HCT116 (cell line): ENCODE results near the gene SCGB3A1. TPM values are rescaled to one million over a fixed set of nuclear protein-coding genes. Genes with fewer than 3 reads are reported as not detected.

Source experiments
- ATAC-seq: fragments of 200-7000 bp; cut with Tn5 transposase; 2 replicates; pipeline ENCODE4 v1.9.1; 2020; ENCODE audit warnings: mild to moderate bottlenecking, moderate library complexity
- BruUV-seq: library from RNA; stranded (reverse); fragments of 400-500 nt; replicated peaks from 2 replicates; lab custom pipeline; 2021; lab: Mats Ljungman, UMichigan
- CTCF ChIA-PET: fragments of 300-600 bp; sonication (Branson Sonifier 250); formaldehyde crosslinking; loops from one replicate; lab custom pipeline; 2021; ENCODE audit warnings: antibody characterized with exemption; lab: Charles Lee
- POLR2A ChIA-PET: fragments of 300-600, 350-600 bp; sonication (Branson Sonifier 250); formaldehyde crosslinking; loops from one replicate; lab custom pipeline; 2021; ENCODE audit warnings: antibody characterized with exemption; lab: Charles Lee
- RAD21 ChIA-PET, 2 experiments: fragments of 300-600 bp; sonication (Branson Sonifier 250); formaldehyde crosslinking; loops; one replicate each; lab custom pipeline; 2023; ENCODE audit warnings: low total read pairs in 2 of 2; ENCODE audit not compliant: uncharacterized antibody in 2 of 2, unreplicated experiment in 2 of 2, low non-redundant PET in 1 of 2; lab: Charles Lee
- DNase-seq: peaks from one replicate; pipeline ENCODE4 v3.0.0-alpha.2; 2010; ENCODE audit warnings: low read depth, low spot score
- H2AFZ ChIP-seq: fragments of 200-600 bp; shearing (Covaris generic), sonication (generic); 2 replicates; pipeline ENCODE4 v1.6.1; 2017; ENCODE audit warnings: low read depth, mixed run types, mixed read lengths, antibody characterized with exemption, low read length; ENCODE audit not compliant: poor library complexity, severe bottlenecking
- H3K27ac ChIP-seq: 2 replicates; pipeline ENCODE4 v1.5.1; 2012; ENCODE audit warnings: low read depth, low read length
- H3K27me3 ChIP-seq: fragments of 200-600 bp; sonication (generic); 2 replicates; pipeline ENCODE4 v1.6.1; 2016; ENCODE audit warnings: mixed run types, low read length, mixed read lengths; ENCODE audit not compliant: insufficient read depth
- H3K36me3 ChIP-seq, 2 experiments: fragments of 200-500 bp in 1 of 2; fragments of 200-600 bp in 1 of 2; sonication (Bioruptor generic) in 1 of 2; sonication (generic) in 1 of 2; 2 replicates each; pipeline versions ENCODE4 v1.5.1 to v1.6.1; 2014 to 2016; ENCODE audit warnings: low read length in 2 of 2, inconsistent platforms in 1 of 2, mixed read lengths in 1 of 2, mixed run types in 1 of 2; ENCODE audit not compliant: insufficient read depth in 2 of 2, control insufficient read depth in 1 of 2
- H3K4me1 ChIP-seq, 2 experiments: fragments of 200-600 bp in 1 of 2; sonication (generic) in 1 of 2; 2 replicates each; pipeline versions ENCODE4 v1.5.1 to v1.6.1; 2012 to 2017; ENCODE audit warnings: low read length in 2 of 2, inconsistent platforms in 1 of 2, mild to moderate bottlenecking in 1 of 2, mixed read lengths in 1 of 2, mixed run types in 1 of 2, moderate library complexity in 1 of 2; ENCODE audit not compliant: insufficient read depth in 2 of 2, control insufficient read depth in 1 of 2
- H3K4me2 ChIP-seq: fragments of 200-600 bp; sonication (generic); 2 replicates; pipeline ENCODE4 v1.6.1; 2017; ENCODE audit warnings: mixed run types, low read length, mixed read lengths
- H3K4me3 ChIP-seq, 2 experiments: fragments of 200-600 bp in 1 of 2; sonication (generic) in 1 of 2; replicated peaks in 1 of 2; 2 replicates each; pipeline ENCODE4 v1.5.1; 2011 to 2016; ENCODE audit warnings: low read length in 2 of 2, control low read depth in 1 of 2, low read depth in 1 of 2, mild to moderate bottlenecking in 1 of 2, mixed read lengths in 1 of 2, mixed run types in 1 of 2
- H3K79me2 ChIP-seq: fragments of 200-600 bp; sonication (generic); 2 replicates; pipeline ENCODE4 v1.6.1; 2017; ENCODE audit warnings: mild to moderate bottlenecking, mixed run types, low read length, moderate library complexity, mixed read lengths; ENCODE audit not compliant: insufficient read depth
- H3K9ac ChIP-seq: fragments of 200-600 bp; sonication (generic); 2 replicates; pipeline ENCODE4 v1.6.1; 2016; ENCODE audit warnings: low read length, mixed read lengths
- H3K9me2 ChIP-seq: fragments of 200-600 bp; sonication (generic), shearing (Covaris generic); 2 replicates; pipeline ENCODE4 v1.6.1; 2017; ENCODE audit warnings: mixed run types, mild to moderate bottlenecking, moderate library complexity; ENCODE audit not compliant: insufficient read depth
- H3K9me3 ChIP-seq, 2 experiments: fragments of 200-500 bp in 1 of 2; fragments of 200-600 bp in 1 of 2; sonication (Bioruptor generic) in 1 of 2; sonication (generic) in 1 of 2; 2 replicates each; pipeline ENCODE4 v1.6.1; 2014 to 2017; ENCODE audit warnings: low read length in 2 of 2, mixed read lengths in 2 of 2, inconsistent platforms in 1 of 2, low read depth in 1 of 2, mild to moderate bottlenecking in 1 of 2, mixed run types in 1 of 2, moderate library complexity in 1 of 2; ENCODE audit not compliant: control insufficient read depth in 1 of 2, insufficient read depth in 1 of 2
- H4K20me1 ChIP-seq: fragments of 200-600 bp; sonication (generic), shearing (Covaris generic); 2 replicates; pipeline ENCODE4 v1.6.1; 2017; ENCODE audit warnings: mixed run types, mild to moderate bottlenecking, moderate library complexity; ENCODE audit not compliant: insufficient read depth
- CBX3 ChIP-seq: IDR thresholded peaks from 2 replicates; pipeline ENCODE4 v1.6.1; 2012; ENCODE audit warnings: low read depth
- CEBPB ChIP-seq: IDR thresholded peaks from 2 replicates; pipeline ENCODE4 v1.6.1; 2012; ENCODE audit warnings: low read depth
- CTCF ChIP-seq, 3 experiments: fragments of 200-600 bp in 1 of 3; sonication (generic) in 1 of 3; IDR thresholded peaks in 2 of 3; conservative IDR thresholded peaks in 1 of 3; 2 replicates each; pipeline ENCODE4 v1.5.1; 2012 to 2017; ENCODE audit warnings: low read depth in 2 of 3, low read length in 2 of 3, antibody characterized with exemption in 1 of 3, borderline replicate concordance in 1 of 3, control low read depth in 1 of 3, mild to moderate bottlenecking in 1 of 3, mixed read lengths in 1 of 3, mixed run types in 1 of 3, moderate library complexity in 1 of 3; ENCODE audit not compliant: insufficient read depth in 1 of 3
- FOSL1 ChIP-seq: IDR thresholded peaks from 2 replicates; pipeline ENCODE4 v1.6.1; 2012; ENCODE audit warnings: low read depth
- JUND ChIP-seq: IDR thresholded peaks from 2 replicates; pipeline ENCODE4 v1.6.1; 2012
- MAX ChIP-seq: IDR thresholded peaks from 2 replicates; pipeline ENCODE4 v1.6.1; 2012
- POLR2A ChIP-seq: IDR thresholded peaks from 2 replicates; pipeline ENCODE4 v1.7.0; 2011; ENCODE audit warnings: borderline replicate concordance; ENCODE audit not compliant: insufficient read depth, insufficient read length; ENCODE audit errors: extremely low read depth
- POLR2AphosphoS5 ChIP-seq: IDR thresholded peaks from 2 replicates; pipeline ENCODE4 v1.6.1; 2011; ENCODE audit warnings: mild to moderate bottlenecking, low read depth, low read length, moderate library complexity
- REST ChIP-seq: IDR thresholded peaks from 2 replicates; pipeline ENCODE4 v1.6.1; 2012; ENCODE audit warnings: low read depth
- SRF ChIP-seq: IDR thresholded peaks from 2 replicates; pipeline ENCODE4 v1.6.1; 2012; ENCODE audit warnings: low read depth
- YY1 ChIP-seq: IDR thresholded peaks from 2 replicates; pipeline ENCODE4 v1.6.1; 2011; ENCODE audit warnings: low read length, low read depth, moderate library complexity, mild to moderate bottlenecking; ENCODE audit not compliant: insufficient replicate concordance; ENCODE audit errors: extremely low read depth
- ZBTB33 ChIP-seq: IDR thresholded peaks from 2 replicates; pipeline ENCODE4 v1.6.1; 2011; ENCODE audit warnings: mild to moderate bottlenecking, low read length, moderate library complexity; ENCODE audit not compliant: insufficient replicate concordance; ENCODE audit errors: extremely low read depth
- ZNF274 ChIP-seq: fragments of 200-500 bp; sonication (Bioruptor generic); IDR thresholded peaks from 2 replicates; pipeline ENCODE4 v1.6.1; 2014; ENCODE audit warnings: mild to moderate bottlenecking, low read depth, low read length, inconsistent platforms
- intact Hi-C: fragments of 100-400 bp; cut with micrococcal nuclease; formaldehyde crosslinking; loops from 2 replicates; pipeline ENCODE4 v1.10.0; 2022
- total RNA-seq: library from RNA; stranded (reverse); gene quantifications from one replicate; pipeline ENCODE4 v1.2.1, GENCODE V29; 2021; ENCODE audit not compliant: unreplicated experiment

Gene SCGB3A1
- total RNA-seq, 1 experiment from 2014 or later: not detected

- ATAC-seq: no peak
- H3K4me2 ChIP-seq: no peak overlapping the region
- H3K79me2 ChIP-seq: no peaks in the 10 kb centered on the region
- no peaks in the 10 kb centered on the region for H4K20me1 ChIP-seq
- TF ChIP-seq JUND (no peak), ZBTB33 (no peak), FOSL1 (no peak), POLR2AphosphoS5 (no peak), CTCF (IDR thresholded peaks at IDR 0.05 in 2 of 3, conservative IDR thresholded peaks at IDR 0.05 in 1 of 3; ENCODE audit: borderline replicate concordance in 1 of 3, insufficient read depth in 1 of 3, low read depth in 2 of 3, low read length in 2 of 3) (no peak), MAX (no peak), SRF (no peak), POLR2A (no peak), YY1 (no peak), CBX3 (no peak), CEBPB (no peak), ZNF274 (no peak), REST (no peak)
- H3K36me3 ChIP-seq: no peaks in the 10 kb centered on the region
- POLR2A ChIA-PET: no interaction called here
- H3K27me3 ChIP-seq: no peaks in the 10 kb centered on the region
- RAD21 ChIA-PET: no interaction called here
- CTCF ChIA-PET: no interaction called here
- intact Hi-C loops: no loop called here
- H3K4me1 ChIP-seq: no peaks in the 10 kb centered on the region
- no TSS peak for BruUV-seq
- H3K27ac ChIP-seq: no peak overlapping the region
- no peaks in the 10 kb centered on the region for H3K9me2 ChIP-seq
- no peak for DNase-seq
- no peaks in the 10 kb centered on the region for H3K9me3 ChIP-seq
- H3K4me3 ChIP-seq: no peak overlapping the region
- no peak overlapping the region for H2AFZ ChIP-seq
- H3K9ac ChIP-seq: no peak overlapping the region
Observed at GRCh38 chr5:180633283-180634177, 42.2 kb upstream of the SCGB3A1 start.
